K562 (cell line): ENCODE measurements around the gene RPS28. TPM values are rescaled to one million over a fixed set of nuclear protein-coding genes. Genes with fewer than 3 reads are reported as not detected.
"Not testable (repeated sequence)": the region's sequence is repeated elsewhere in the genome, so short reads cannot be mapped to it uniquely, and the experiment has no call there.

ENCODE experiments used
- ATAC-seq: fragments of 200-7000 bp; cut with Tn5 transposase; 3 replicates; pipeline ENCODE4 v1.9.1; 2020; ENCODE audit warnings: moderate library complexity
- BruUV-seq: library from RNA; stranded (reverse); fragments of 400-500 nt; replicated peaks from 2 replicates; lab custom pipeline; 2021; lab: Mats Ljungman, UMichigan
- CTCF ChIA-PET: fragments of 300-600 bp; formaldehyde crosslinking; extraction: SDS; loops from one replicate; lab custom pipeline; 2021; ENCODE audit warnings: low intra/inter-chr PET ratio; lab: Yijun Ruan, JAX
- POLR2A ChIA-PET: fragments of 300-600, 350-650 bp; sonication (Branson Sonifier 250); formaldehyde crosslinking; extraction: SDS; loops from one replicate; lab custom pipeline; 2021; ENCODE audit warnings: antibody characterized with exemption, inconsistent platforms; lab: Yijun Ruan, JAX
- DNase-seq, 4 experiments: peaks; one replicate each; pipeline versions ENCODE4 v3.0.0 to v3.0.0-alpha.2; 2011 to 2018; ENCODE audit warnings: low spot score in 3 of 4, mixed read lengths in 3 of 4; ENCODE audit errors: extremely low read depth in 1 of 4
- FAIRE-seq: peaks from 2 replicates; lab custom pipeline; 2011; peaks lifted over from hg19 to GRCh38; lab: Jason Lieb, UNC
- H2AFZ ChIP-seq: 2 replicates; pipeline ENCODE4 v1.6.0; 2011; ENCODE audit warnings: low read depth, low read length, control low read depth, inconsistent platforms
- H3K27ac ChIP-seq: fragments of 200-600 bp; 3 replicates; pipeline ENCODE4 v1.8.0; 2011; ENCODE audit warnings: low read depth, mild to moderate bottlenecking, control low read depth, inconsistent platforms, low read length, moderate library complexity, mixed read lengths; ENCODE audit errors: extremely low read depth
- H3K27me3 ChIP-seq, 2 experiments: fragments of 300-600 bp in 1 of 2; 2 replicates in 1 of 2; 3 replicates in 1 of 2; pipeline versions ENCODE4 v1.6.0 to v1.8.0; 2011; ENCODE audit warnings: inconsistent platforms in 2 of 2, low read length in 2 of 2, mild to moderate bottlenecking in 1 of 2, mixed read lengths in 1 of 2, moderate library complexity in 1 of 2; ENCODE audit not compliant: control insufficient read depth in 2 of 2, insufficient read depth in 2 of 2
- H3K36me3 ChIP-seq: fragments of 300-600 bp; 3 replicates; pipeline ENCODE4 v1.8.0; 2011; ENCODE audit warnings: mild to moderate bottlenecking, low read length, inconsistent platforms; ENCODE audit not compliant: control insufficient read depth, insufficient read depth
- H3K4me1 ChIP-seq, 2 experiments: fragments of 200-600 bp in 1 of 2; replicated peaks in 1 of 2; 2 replicates in 1 of 2; 3 replicates in 1 of 2; pipeline versions ENCODE4 v1.5.1 to v1.8.0; 2011; ENCODE audit warnings: inconsistent platforms in 2 of 2, low read length in 2 of 2, mild to moderate bottlenecking in 1 of 2, mixed read lengths in 1 of 2, moderate library complexity in 1 of 2; ENCODE audit not compliant: control insufficient read depth in 2 of 2, insufficient read depth in 2 of 2
- H3K4me2 ChIP-seq: 2 replicates; pipeline ENCODE4 v1.6.1; 2011; ENCODE audit warnings: low read length, control low read depth, inconsistent platforms, mixed read lengths; ENCODE audit not compliant: insufficient read depth
- H3K4me3 ChIP-seq: fragments of 200-600 bp; sonication (generic), shearing (Covaris generic); 2 replicates; pipeline ENCODE4 v1.5.1; 2016; ENCODE audit warnings: control low read depth, inconsistent platforms
- H3K79me2 ChIP-seq: fragments of 200-600 bp; 3 replicates; pipeline ENCODE4 v1.8.0; 2011; ENCODE audit warnings: low read length, inconsistent platforms; ENCODE audit not compliant: control insufficient read depth, insufficient read depth
- H3K9ac ChIP-seq, 2 experiments: 2 replicates each; pipeline versions ENCODE4 v1.6.0 to v1.6.1; 2011; ENCODE audit warnings: low read depth in 2 of 2, low read length in 2 of 2, control low read depth in 1 of 2, inconsistent platforms in 1 of 2, mild to moderate bottlenecking in 1 of 2, mixed read lengths in 1 of 2; ENCODE audit not compliant: insufficient read depth in 1 of 2
- H3K9me1 ChIP-seq: one replicate; pipeline ENCODE4 v1.6.0; 2011; ENCODE audit warnings: inconsistent platforms, mild to moderate bottlenecking, low read length, moderate library complexity; ENCODE audit not compliant: control insufficient read depth, insufficient read depth
- H3K9me3 ChIP-seq: replicated peaks from 2 replicates; pipeline ENCODE4 v1.5.1; 2011; ENCODE audit warnings: low read depth, low read length, inconsistent platforms; ENCODE audit not compliant: control insufficient read depth, insufficient read depth
- H4K20me1 ChIP-seq: replicated peaks from 2 replicates; pipeline ENCODE4 v1.6.1; 2011; ENCODE audit warnings: low read length, inconsistent platforms, mixed read lengths; ENCODE audit not compliant: control insufficient read depth, insufficient read depth
- CAMTA2 ChIP-seq: fragments of 250-450 bp; sonication (Bioruptor Pico); conservative IDR thresholded peaks from 2 replicates; pipeline ENCODE4 v1.5.1; 2022
- CXXC5 ChIP-seq: fragments of 250-450 bp; sonication (Bioruptor Pico); IDR thresholded peaks from 2 replicates; pipeline ENCODE4 v1.8.0; 2022; ENCODE audit warnings: inconsistent platforms, mild to moderate bottlenecking, moderate library complexity
- IRF2 ChIP-seq: sonication (generic); formaldehyde crosslinking; IDR thresholded peaks from 2 replicates; pipeline ENCODE4 v1.8.1; 2022; ENCODE audit warnings: mild to moderate bottlenecking, missing genetic modification reagents
- KDM1A ChIP-seq, 2 experiments: fragments of 450-650 bp; IDR thresholded peaks; 2 replicates each; pipeline ENCODE4 v1.6.1; 2016; ENCODE audit warnings: mild to moderate bottlenecking in 2 of 2
- MBD2 ChIP-seq: sonication (generic); IDR thresholded peaks from 2 replicates; pipeline ENCODE4 v1.6.1; 2016; ENCODE audit warnings: low read depth, borderline replicate concordance
- MEF2A ChIP-seq: IDR thresholded peaks from 2 replicates; pipeline ENCODE4 v1.6.1; 2011; ENCODE audit warnings: low read depth, mild to moderate bottlenecking, low read length, moderate library complexity; ENCODE audit not compliant: control insufficient read depth
- MIER1 ChIP-seq: fragments of 450-650 bp; IDR thresholded peaks from 2 replicates; pipeline ENCODE4 v1.6.1; 2016; ENCODE audit warnings: antibody characterized with exemption, mild to moderate bottlenecking, low read depth
- NRF1 ChIP-seq, 2 experiments: fragments of 450-650 bp; IDR thresholded peaks in 1 of 2; conservative IDR thresholded peaks in 1 of 2; 2 replicates each; pipeline ENCODE4 v1.6.1; 2014; ENCODE audit warnings: mild to moderate bottlenecking in 2 of 2
- RCOR1 ChIP-seq, 2 experiments: IDR thresholded peaks; 2 replicates each; pipeline ENCODE4 v1.6.1; 2012; ENCODE audit warnings: low read depth in 2 of 2, low read length in 2 of 2, borderline replicate concordance in 1 of 2, improper control_type of control experiment in 1 of 2
- TBL1XR1 ChIP-seq, 2 experiments: IDR thresholded peaks; 2 replicates each; pipeline ENCODE4 v1.6.1; 2012; ENCODE audit warnings: improper control_type of control experiment in 2 of 2, low read length in 2 of 2, mild to moderate bottlenecking in 1 of 2
- TEAD4 ChIP-seq, 2 experiments: sonication (generic) in 1 of 2; formaldehyde crosslinking in 1 of 2; IDR thresholded peaks; 2 replicates each; pipeline versions ENCODE4 v1.6.1 to v1.8.0; 2012 to 2022; ENCODE audit warnings: borderline replicate concordance in 1 of 2, inconsistent platforms in 1 of 2, low read length in 1 of 2, mild to moderate bottlenecking in 1 of 2, missing genetic modification reagents in 1 of 2
- ZBED1 ChIP-seq: IDR thresholded peaks from 2 replicates; pipeline ENCODE4 v1.6.1; 2014
- ZEB2 ChIP-seq: fragments of 450-650 bp; IDR thresholded peaks from 2 replicates; pipeline ENCODE4 v1.6.1; 2016
- ZNF583 ChIP-seq: fragments of 250-450 bp; sonication (Bioruptor Pico); IDR thresholded peaks from 2 replicates; pipeline ENCODE4 v1.4.0; 2020
- WGBS: fragments of 100-300 bp; shearing (Covaris generic); methylation state at CpG from one replicate; pipeline ENCODE4 v1.1.6; 2016; ENCODE audit warnings: low coverage, mixed read lengths; ENCODE audit not compliant: insufficient coverage; ENCODE audit errors: missing lambda C conversion rate; 5-methylcytosine and 5-hydroxymethylcytosine counted together
- in situ Hi-C: fragments of 300-500 bp; cut with MboI; formaldehyde crosslinking; loops from 4 replicates; pipeline ENCODE4 v1.15.0; 2018; ENCODE audit warnings: inconsistent platforms, mixed read lengths
- intact Hi-C: fragments of 100-400 bp; cut with micrococcal nuclease; formaldehyde crosslinking; loops from 2 replicates; pipeline ENCODE4 v1.14.2; 2022
- polyA plus RNA-seq, 8 experiments: library from polyadenylated mRNA; depleted of rRNA in 4 of 8; stranded (reverse) in 5 of 8; unstranded in 3 of 8; fragments of >200 nt; fragmentation: Nextera tagmentation in 2 of 8; fragmentation: Illumina TruSeq in 1 of 8; extraction: Ambion mirVana in 2 of 8; extraction: Trizol in 1 of 8; gene quantifications; 2 replicates each; pipeline versions ENCODE4 v1.2.1 to v1.2.3, GENCODE V29; 2011 to 2014; ENCODE audit warnings: inconsistent platforms in 1 of 8, missing spikeins in 1 of 8
- total RNA-seq, 7 experiments: library from RNA; depleted of rRNA in 6 of 7; stranded (reverse); fragments of >200 nt in 6 of 7; fragmentation: Illumina TruSeq in 2 of 7; extraction: Trizol in 2 of 7; gene quantifications; 2 replicates each; pipeline versions ENCODE4 v1.2.1 to v1.2.3, GENCODE V29; 2011 to 2021; ENCODE audit warnings: low replicate concordance in 1 of 7

The RPS28 gene
- total and polyA plus RNA-seq, 9 of the 15 experiments (the other 6 are each of a cell fraction or from before 2014, with no cell fraction given): 165 to 2,827 (median 1,303) TPM

DNA sequence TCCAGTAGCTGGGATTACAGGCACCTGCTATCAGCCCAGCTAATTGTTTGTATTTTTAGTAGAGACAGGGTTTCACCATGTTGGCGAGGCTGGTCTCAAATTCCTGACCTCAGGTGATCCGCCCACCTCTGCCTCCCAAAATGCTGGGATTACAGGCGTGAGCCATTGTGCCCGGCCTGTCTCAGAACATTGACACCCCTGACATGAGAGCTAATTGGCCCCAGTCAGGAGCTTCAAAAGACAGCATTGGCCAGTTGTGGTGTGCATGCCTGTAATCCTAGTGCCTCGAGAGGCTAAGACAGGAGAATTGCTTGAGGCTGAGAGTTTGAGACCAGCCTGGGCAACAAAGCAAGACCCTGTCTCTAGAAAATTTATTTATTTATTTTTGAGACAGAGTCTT is 31.5 kb downstream of the RPS28 start:
- BruUV-seq, H3K27ac ChIP-seq, H2AFZ ChIP-seq, H3K79me2 ChIP-seq, in situ Hi-C loops, DNase-seq, H3K4me2 ChIP-seq, ATAC-seq, H3K4me3 ChIP-seq, H3K9ac ChIP-seq, H3K9me3 ChIP-seq, FAIRE-seq: not testable (repeated sequence)
- H3K27me3 ChIP-seq: peaks cover 2 to 11% of the 10 kb centered on the region in 2 experiments; a peak in 4 of 5 replicates
- CTCF ChIA-PET: interaction anchor here (0.6 to 2.2 kb wide), 3 partner anchors 17 to 233 kb away, joined by 3 to 8 read pairs (median 3); no protein-coding TSS in a partner anchor
- POLR2A ChIA-PET: interaction anchor here (0.6 to 1.7 kb wide), 5 partner anchors 10 to 1822 kb away, joined by 3 to 8 read pairs (median 3); partner anchors contain the start of genes ANGPTL4, NDUFA7, RAB11B and RPS28
- TF ChIP-seq NRF1 (conservative IDR thresholded peaks at IDR 0.05 in 1 of 2, IDR thresholded peaks at IDR 0.05 in 1 of 2): 0 out of 4 replicates have a peak, but pooled peaks of 1 of the 2 experiments have one; percentile 1
- TF ChIP-seq, all 486 proteins: peak for 1; not testable (repeated sequence) for 485
- H4K20me1 ChIP-seq, H3K9me1 ChIP-seq, H3K36me3 ChIP-seq: not testable (repeated sequence)
- peaks cover 9 to 18% of the 10 kb centered on the region in 2 experiments; a peak in 4 of 5 replicates for H3K4me1 ChIP-seq
- intact Hi-C loops: loop anchor here (5.0 kb wide), 2 partner anchors 154 to 224 kb away; partner anchors contain the start of gene MYO1F
- 13% methylated on average over 5 of the region's 5 CpGs for WGBS

DNA sequence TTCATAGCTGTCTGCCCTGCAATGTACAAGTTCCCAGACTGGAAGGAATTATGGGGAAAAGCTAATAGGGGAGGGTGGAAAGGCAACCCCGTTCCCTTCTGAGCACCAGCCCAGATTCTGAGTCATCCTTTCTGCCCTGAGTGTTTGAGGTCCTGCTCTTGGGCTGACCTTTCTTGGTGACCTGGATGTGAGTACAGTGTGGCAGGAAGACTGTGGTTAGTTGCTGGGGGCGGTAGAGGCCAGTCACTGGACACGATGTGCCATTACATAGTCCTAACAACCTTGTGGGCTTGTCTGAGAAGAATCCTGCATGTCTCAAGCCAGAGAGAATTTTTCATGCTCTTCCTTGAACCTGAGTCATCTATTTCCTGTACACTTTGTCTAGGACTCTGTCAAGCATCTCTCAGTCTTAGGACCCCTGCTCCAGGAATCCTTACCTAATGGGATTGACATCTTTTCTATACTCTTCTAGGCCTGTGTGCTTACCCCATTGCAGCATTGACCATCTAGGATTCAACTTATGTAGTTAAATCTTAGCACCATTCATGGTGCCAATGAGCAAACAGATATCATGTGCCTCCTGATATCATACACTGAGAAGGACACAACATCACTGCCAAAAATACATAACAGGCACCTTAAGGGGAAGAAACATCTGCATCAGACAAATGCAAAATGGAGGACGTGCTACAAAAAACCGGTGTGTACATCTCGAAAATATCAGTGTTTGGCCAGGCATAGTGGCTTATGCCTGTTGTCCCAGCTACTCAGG is 34.5 kb downstream of the RPS28 start:
- H3K4me1 ChIP-seq: peaks cover 9 to 18% of the 10 kb centered on the region in 2 experiments; a peak in 4 of 5 replicates
- ChIA-PET CTCF (interaction anchor here (0.6 to 0.8 kb wide), 2 partner anchors 49 to 225 kb away, joined by 3 read pairs; no protein-coding TSS in a partner anchor), POLR2A (interaction anchor here (0.6 to 1.5 kb wide), 6 partner anchors 12 to 456 kb away, joined by 3 to 4 read pairs (median 3); partner anchors contain the start of genes NDUFA7, RAB11B and RPS28)
- no TSS peak for BruUV-seq
- H3K36me3 ChIP-seq: no peaks in the 10 kb centered on the region
- no peaks in the 10 kb centered on the region for H4K20me1 ChIP-seq
- H3K4me3 ChIP-seq: no peak overlapping the region
- FAIRE-seq (peak; percentile 96), ATAC-seq (peak; percentile 87), DNase-seq (peak; percentile 37 to 86 (median 57))
- WGBS: 13% methylated on average over 6 of the region's 6 CpGs
- H2AFZ ChIP-seq: peak overlapping the region; percentile 62
- no peaks in the 10 kb centered on the region for H3K9me3 ChIP-seq
- H3K9ac ChIP-seq: no peak overlapping the region
- H3K79me2 ChIP-seq: no peaks in the 10 kb centered on the region
- intact Hi-C loops: no loop called here
- peaks cover 2 to 7% of the 10 kb centered on the region in 2 experiments; a peak in 3 of 5 replicates for H3K27me3 ChIP-seq
- H3K27ac ChIP-seq: peak overlapping the region; percentile 30; the same call in 2 of the 3 replicates
- no peaks in the 10 kb centered on the region for H3K9me1 ChIP-seq
- in situ Hi-C loops: loop anchor here (5.0 kb wide), 1 partner anchor 41 kb away; no protein-coding TSS in a partner anchor
- no peak overlapping the region; the same call in 1 of the 2 replicates for H3K4me2 ChIP-seq
- TF ChIP-seq MBD2 (peak; percentile 38; the same call in 1 of the 2 replicates), ZEB2 (peak; percentile 38; the same call in 1 of the 2 replicates), KDM1A (IDR thresholded peaks at IDR 0.05) (peak; percentile 75 to 85; a peak in 3 of 4 replicates), ZBED1 (no peak), TBL1XR1 (IDR thresholded peaks at IDR 0.05; ENCODE audit: low read length in 2 of 2) (0 out of 4 replicates have a peak, but pooled peaks of 1 of the 2 experiments have one; percentile 34), ZNF583 (CRISPR knock-in tag) (no peak), TEAD4 (IDR thresholded peaks at IDR 0.05; ENCODE audit: low read length) (peak; percentile 49; the same call in 1 of the 2 replicates), TEAD4 (CRISPR knock-in tag; IDR thresholded peaks at IDR 0.05; ENCODE audit: borderline replicate concordance) (no peak), IRF2 (CRISPR knock-in tag) (no peak), CAMTA2 (CRISPR knock-in tag) (no peak), CXXC5 (CRISPR knock-in tag) (peak; percentile 21; the same call in 1 of the 2 replicates), RCOR1 (IDR thresholded peaks at IDR 0.05; ENCODE audit: borderline replicate concordance in 1 of 2, low read depth in 2 of 2, low read length in 2 of 2) (peak in 1 of 2 experiments; percentile 92; a peak in 2 of 4 replicates), MEF2A (no peak), MIER1 (no peak)
